ENCODE data around the gene EYA4.

- no peak for TF ChIP-seq EZH2 (IDR thresholded peaks at IDR 0.05; ENCODE audit: insufficient read depth, low read length)
- TF ChIP-seq CTCF (IDR thresholded peaks at IDR 0.05; ENCODE audit: insufficient read depth, low read depth, low read length) = no peak
Observed at GRCh38 chr6:133348846-133349245, 107.7 kb downstream of the EYA4 start.
